Measurements from ENCODE around the gene FILIP1. TPM values are rescaled to one million over a fixed set of nuclear protein-coding genes. Genes with fewer than 3 reads are reported as not detected.

FILIP1 gene
- polyA plus RNA-seq, 3 donors: 2.3 to 3.5 (median 3.1) TPM

- no peak for DNase-seq (ENCODE audit: extremely low read depth in 1 of 11, low read depth in 9 of 11, low spot score in 4 of 11)
These were observed 95.7 kb downstream of the FILIP1 start for GRCh38 chr6:75397656-75398465.

GRCh38 chr6:75397171-75397570, 96.4 kb downstream of the FILIP1 start:
- DNase-seq (ENCODE audit: extremely low read depth in 1 of 11, low read depth in 9 of 11, low spot score in 4 of 11): no peak

DNA sequence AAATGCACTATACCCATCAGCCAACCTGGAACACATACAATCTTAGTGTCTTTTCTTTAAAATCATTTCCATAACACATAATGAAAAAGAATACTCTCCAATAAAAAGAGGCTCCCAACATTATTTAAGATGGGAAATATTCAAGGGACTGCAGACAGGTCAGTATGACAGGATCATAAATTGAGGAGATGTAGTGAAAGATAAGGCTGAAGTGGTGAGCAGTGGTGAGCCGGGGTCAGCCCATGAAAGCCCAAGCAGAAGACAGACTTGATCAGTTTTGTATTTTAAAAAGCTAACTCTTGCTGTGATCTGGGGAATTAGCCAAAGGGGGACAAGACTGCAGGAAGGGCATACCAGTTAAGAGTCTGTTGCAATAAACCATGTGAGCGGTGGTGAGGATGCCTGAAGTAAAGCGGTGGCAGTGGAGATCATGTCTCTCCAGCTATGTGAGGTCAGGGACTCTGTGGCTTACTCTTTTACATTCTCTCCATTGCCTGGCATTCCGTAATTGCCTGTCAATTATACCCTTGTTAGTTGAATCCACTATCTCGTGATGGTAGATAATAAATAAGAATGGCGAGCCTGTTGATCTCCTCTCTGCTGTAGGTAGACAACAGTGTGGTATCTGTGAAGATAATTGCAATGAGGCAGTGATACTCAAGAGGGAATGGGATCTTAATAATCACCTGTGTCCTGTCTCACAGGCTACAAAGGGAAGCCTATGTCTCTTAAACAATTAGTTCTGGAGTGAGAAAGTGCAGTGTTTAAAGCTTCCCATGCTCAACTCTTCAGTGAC, 97.4 kb downstream of the FILIP1 start:
- DNase-seq (ENCODE audit: extremely low read depth in 1 of 11, low read depth in 9 of 11, low spot score in 4 of 11): no peak

DNA sequence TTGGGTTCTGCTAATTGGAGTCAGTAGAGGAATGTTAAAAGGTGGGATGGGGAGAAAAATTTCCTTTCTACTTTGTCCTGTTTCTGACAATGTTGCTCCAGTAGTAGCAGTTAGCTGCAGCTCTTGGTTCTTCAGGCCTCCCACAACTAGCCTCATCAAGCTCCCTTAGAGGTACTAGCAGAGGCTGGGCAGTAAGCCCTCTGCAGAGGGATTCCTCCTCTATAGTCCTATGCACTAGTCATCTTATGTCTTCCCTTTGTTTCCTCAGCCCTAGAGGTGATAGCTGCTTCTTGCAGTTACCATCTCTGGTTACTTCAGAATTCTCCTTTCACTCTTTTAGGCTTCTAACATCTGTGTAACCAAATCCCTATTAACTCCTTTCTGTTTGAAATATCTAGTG, 99.8 kb downstream of the FILIP1 start:
- no peak for DNase-seq (ENCODE audit: extremely low read depth in 1 of 11, low read depth in 9 of 11, low spot score in 4 of 11)

- no peak for DNase-seq (ENCODE audit: extremely low read depth in 1 of 11, low read depth in 9 of 11, low spot score in 4 of 11)
These were observed 102.3 kb downstream of the FILIP1 start for GRCh38 chr6:75391276-75391675.

DNA sequence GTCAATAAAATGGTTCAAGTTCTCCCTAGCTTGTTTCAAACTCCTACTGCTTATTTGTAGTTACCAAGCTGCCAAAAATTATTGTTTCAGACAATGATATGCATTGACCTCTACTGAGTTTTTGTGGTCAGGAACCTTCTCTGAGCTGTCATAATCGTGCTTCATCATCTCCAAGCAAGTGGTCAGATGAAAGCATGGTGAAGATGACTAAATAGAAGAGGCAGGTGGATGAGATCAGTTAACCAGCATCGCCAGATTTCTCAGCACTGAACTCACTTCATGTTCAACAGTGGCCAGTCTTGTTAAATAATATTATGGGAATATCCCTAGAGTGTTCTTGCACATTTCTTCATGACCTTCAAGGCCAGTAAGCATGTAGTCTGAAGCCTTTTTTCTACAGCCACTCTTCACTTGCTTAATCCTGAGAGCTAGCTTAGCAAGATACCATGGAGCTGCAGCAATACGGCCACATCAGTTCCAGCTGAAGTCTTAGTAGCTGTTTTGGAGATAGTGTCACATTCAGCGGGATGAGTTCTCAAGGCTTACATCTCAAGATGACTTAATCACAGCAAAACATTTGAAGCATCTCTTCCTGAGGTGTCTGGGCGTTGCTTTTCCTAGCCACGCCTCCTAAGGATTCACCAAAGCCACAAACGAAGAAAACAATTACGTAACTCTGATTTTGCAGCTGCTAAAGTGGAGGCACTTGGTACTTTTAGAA, 107.4 kb downstream of the FILIP1 start:
- DNase-seq (ENCODE audit: extremely low read depth in 1 of 11, low read depth in 9 of 11, low spot score in 4 of 11): no peak

- no peak for DNase-seq (ENCODE audit: extremely low read depth in 1 of 11, low read depth in 9 of 11, low spot score in 4 of 11)
These were observed 109.5 kb downstream of the FILIP1 start for GRCh38 chr6:75384116-75384515.

DNA sequence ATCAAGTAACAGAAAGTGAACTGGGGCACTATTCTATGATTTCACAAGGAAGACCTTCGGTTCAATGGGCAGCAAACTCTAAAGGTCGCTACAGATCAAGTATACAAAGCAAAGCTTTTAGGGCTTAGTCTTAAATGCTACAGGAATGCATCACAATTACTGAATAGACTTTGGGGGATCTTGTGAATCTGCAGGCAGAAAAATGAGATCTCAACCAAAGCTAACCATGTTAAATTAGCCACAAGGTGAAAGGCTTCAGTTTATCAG, 111.0 kb downstream of the FILIP1 start:
- peak in 1 of 11 donors; percentile 7 for DNase-seq (ENCODE audit: extremely low read depth in 1 of 11, low read depth in 9 of 11, low spot score in 4 of 11)

- DNase-seq (ENCODE audit: extremely low read depth in 1 of 11, low read depth in 9 of 11, low spot score in 4 of 11): peak in 6 of 11 donors; percentile 6 to 51 (median 25)
These were observed 111.5 kb downstream of the FILIP1 start for GRCh38 chr6:75381877-75382633.

GRCh38 chr6:75379536-75379935, 114.1 kb downstream of the FILIP1 start:
- no peak for DNase-seq (ENCODE audit: extremely low read depth in 1 of 11, low read depth in 9 of 11, low spot score in 4 of 11)

DNA sequence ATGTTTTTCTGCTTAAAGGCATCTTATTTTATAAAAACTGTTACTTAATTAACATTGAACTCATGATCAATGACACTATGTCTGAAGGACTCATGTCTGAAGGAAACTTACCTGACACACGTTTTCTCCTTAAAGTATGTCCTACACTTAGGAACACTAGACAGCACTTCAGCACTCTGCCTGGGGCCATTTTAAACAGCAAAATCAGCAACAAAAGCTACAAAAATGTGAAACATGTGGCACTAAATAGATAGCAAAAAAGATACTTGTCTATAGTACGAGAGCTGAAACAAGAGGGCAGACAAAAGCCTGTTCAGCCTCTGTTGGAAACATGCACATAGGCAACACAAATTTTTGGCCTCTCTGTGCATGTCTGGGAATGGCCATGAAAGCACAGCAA, 115.5 kb downstream of the FILIP1 start:
- DNase-seq (ENCODE audit: extremely low read depth in 1 of 11, low read depth in 9 of 11, low spot score in 4 of 11): no peak

DNA sequence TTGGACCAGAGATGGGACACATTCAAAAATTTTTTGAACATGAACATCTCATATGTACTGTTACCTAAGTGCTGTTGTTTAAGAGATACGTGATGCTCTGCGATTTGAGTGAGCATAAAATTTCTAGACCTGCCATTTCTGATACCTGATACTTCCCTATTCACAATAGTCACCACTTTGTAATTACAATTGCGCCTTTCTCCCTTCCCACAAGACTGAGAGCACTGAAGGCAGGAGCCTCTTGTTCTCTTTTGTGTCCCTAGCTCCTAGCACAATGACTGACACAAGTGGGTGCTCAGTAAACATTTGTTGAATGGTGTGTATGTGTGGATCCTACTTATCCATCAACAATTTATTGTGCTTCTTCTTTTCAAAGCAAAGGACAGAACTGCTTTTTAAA, 116.2 kb downstream of the FILIP1 start:
- no peak for DNase-seq (ENCODE audit: extremely low read depth in 1 of 11, low read depth in 9 of 11, low spot score in 4 of 11)

GRCh38 chr6:75376347-75377024, 117.1 kb downstream of the FILIP1 start:
- no peak for DNase-seq (ENCODE audit: extremely low read depth in 1 of 11, low read depth in 9 of 11, low spot score in 4 of 11)

GRCh38 chr6:75374961-75375400, 118.6 kb downstream of the FILIP1 start:
- no peak for DNase-seq (ENCODE audit: extremely low read depth in 1 of 11, low read depth in 9 of 11, low spot score in 4 of 11)

DNA sequence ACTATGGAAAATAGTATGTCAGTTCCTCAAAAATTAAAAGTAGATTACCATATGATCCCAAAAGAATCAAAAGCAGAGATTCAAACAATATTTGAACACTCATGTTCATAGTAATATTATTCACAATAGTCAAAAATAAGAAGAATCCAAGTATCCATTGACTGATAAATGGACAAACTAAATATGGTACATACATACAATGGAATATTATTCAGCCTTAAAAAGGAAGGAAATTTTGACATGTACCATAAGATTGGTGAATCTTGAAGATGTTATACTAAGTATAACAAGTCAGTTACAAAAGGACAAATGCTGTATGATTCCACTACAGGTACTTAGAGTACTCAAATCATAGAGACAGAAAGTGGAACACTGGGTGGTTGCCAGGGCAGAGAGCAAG, 120.7 kb downstream of the FILIP1 start:
- DNase-seq (ENCODE audit: extremely low read depth in 1 of 11, low read depth in 9 of 11, low spot score in 4 of 11): no peak

DNA sequence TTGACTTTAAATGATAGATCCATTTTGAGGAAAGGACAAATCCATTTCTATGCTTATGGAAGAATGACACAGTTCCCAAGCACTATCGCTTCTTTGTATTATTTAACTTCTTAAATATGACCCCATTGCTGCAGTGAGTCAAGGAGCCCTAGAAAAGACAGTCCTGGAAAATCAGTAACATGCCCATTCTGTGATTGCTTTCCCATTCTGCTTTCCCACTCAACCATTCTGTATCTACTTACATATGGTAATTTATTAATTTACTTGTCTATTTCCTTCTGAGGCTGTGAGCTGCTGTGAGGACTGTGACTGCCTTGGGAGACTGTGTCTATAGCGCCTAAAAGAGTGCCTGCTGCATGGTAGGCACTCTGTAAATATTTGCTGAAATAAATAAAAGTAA, 123.6 kb downstream of the FILIP1 start:
- DNase-seq (ENCODE audit: extremely low read depth in 1 of 11, low read depth in 9 of 11, low spot score in 4 of 11): no peak

- DNase-seq (ENCODE audit: extremely low read depth in 1 of 11, low read depth in 9 of 11, low spot score in 4 of 11): no peak
These were observed 124.7 kb downstream of the FILIP1 start for GRCh38 chr6:75368864-75369402.

- DNase-seq (ENCODE audit: extremely low read depth in 1 of 11, low read depth in 9 of 11, low spot score in 4 of 11): peak in 8 of 11 donors; percentile 10 to 47 (median 26)
These were observed 125.3 kb downstream of the FILIP1 start for GRCh38 chr6:75368151-75368779.

All from renal cortex interstitium (tissue), 11 donors.